Measurements from ENCODE around the gene AP2S1. TPM values are rescaled to one million over a fixed set of nuclear protein-coding genes. Genes with fewer than 3 reads are reported as not detected.

AP2S1 gene
- 100 to 1,000 TPM in 2 of 3 donors, 10 to 100 TPM in 1; 90.8 to 141 (median 107) TPM for total RNA-seq
- long read RNA-seq, donor 1, transcript AP2S1-204 (4 exons, 707 nt): minor isoform, 10 of 76 reads
- long read RNA-seq, donor 1, transcript AP2S1-201 (5 exons, 935 nt): major isoform, 58 of 76 reads
- long read RNA-seq, donor 1, partial matches to known transcripts: 0 of 76 reads
- long read RNA-seq, donor 1, other reads (novel, unspliced or antisense): 0 of 76 reads
- long read RNA-seq, donor 2, transcript AP2S1-203 (4 exons, 636 nt): minor isoform, 6 of 120 reads
- long read RNA-seq, donor 2, transcript AP2S1-201 (5 exons, 935 nt): major isoform, 106 of 120 reads
- long read RNA-seq, donor 2, partial matches to known transcripts: 0 of 120 reads
- long read RNA-seq, donor 2, other reads (novel, unspliced or antisense): 3 of 120 reads

GRCh38 chr19:46850228-46851203, at the start of gene AP2S1:
Gene AP2S1 (minus strand): TSS chr19:46850846. CDS start chr19:46850766, 80 bp downstream.
- TF ChIP-seq, protein P1, sequence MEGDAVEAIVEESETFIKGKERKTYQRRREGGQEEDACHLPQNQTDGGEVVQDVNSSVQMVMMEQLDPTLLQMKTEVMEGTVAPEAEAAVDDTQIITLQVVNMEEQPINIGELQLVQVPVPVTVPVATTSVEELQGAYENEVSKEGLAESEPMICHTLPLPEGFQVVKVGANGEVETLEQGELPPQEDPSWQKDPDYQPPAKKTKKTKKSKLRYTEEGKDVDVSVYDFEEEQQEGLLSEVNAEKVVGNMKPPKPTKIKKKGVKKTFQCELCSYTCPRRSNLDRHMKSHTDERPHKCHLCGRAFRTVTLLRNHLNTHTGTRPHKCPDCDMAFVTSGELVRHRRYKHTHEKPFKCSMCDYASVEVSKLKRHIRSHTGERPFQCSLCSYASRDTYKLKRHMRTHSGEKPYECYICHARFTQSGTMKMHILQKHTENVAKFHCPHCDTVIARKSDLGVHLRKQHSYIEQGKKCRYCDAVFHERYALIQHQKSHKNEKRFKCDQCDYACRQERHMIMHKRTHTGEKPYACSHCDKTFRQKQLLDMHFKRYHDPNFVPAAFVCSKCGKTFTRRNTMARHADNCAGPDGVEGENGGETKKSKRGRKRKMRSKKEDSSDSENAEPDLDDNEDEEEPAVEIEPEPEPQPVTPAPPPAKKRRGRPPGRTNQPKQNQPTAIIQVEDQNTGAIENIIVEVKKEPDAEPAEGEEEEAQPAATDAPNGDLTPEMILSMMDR (IDR thresholded peaks at IDR 0.05): no peak
- ATAC-seq (peak; percentile 94), DNase-seq (peak; percentile 94 to 96 (median 95))
- intact Hi-C loops (cut with DNase I, micrococcal nuclease): no loop called here
- H3K36me3 ChIP-seq (ENCODE audit: low read depth): no peaks in the 10 kb centered on the region
- no peaks in the 10 kb centered on the region for H3K9me3 ChIP-seq
- H3K4me1 ChIP-seq (ENCODE audit: low read depth): peaks cover 24% of the 10 kb centered on the region
- H3K4me3 ChIP-seq: peak within 1 kb of the TSS; percentile 51

DNA sequence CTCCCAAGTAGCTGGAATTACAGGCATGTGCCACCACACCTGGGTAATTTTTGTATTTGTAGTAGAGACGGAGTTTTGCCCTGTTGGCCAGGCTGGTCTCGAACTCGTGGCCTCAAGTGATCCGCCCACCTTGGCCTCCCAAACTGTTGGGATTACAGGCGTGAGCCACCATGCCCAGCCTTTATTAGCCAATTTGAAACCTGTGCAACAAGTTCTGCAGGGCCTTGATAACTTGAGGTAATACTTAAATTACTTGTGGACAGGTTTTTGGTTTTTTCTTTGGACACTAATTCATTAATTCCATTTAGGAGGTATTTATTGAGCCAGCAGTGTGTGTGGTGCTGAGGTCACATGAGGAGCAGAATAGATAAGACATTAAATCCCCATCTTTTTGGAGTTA, 49.7 kb upstream of the AP2S1 start:
- H3K4me1 ChIP-seq (ENCODE audit: low read depth): peaks cover 17% of the 10 kb centered on the region
- H3K36me3 ChIP-seq (ENCODE audit: low read depth): no peaks in the 10 kb centered on the region
- TF ChIP-seq, protein P1 (IDR thresholded peaks at IDR 0.05): no peak

GRCh38 chr19:46898731-46899130, 48.1 kb upstream of the AP2S1 start:
- peak; percentile 23 for ATAC-seq
- Histone ChIP-seq H3K9me3 (no peaks in the 10 kb centered on the region), H3K4me1 (ENCODE audit: low read depth) (peaks cover 17% of the 10 kb centered on the region), H3K36me3 (ENCODE audit: low read depth) (no peaks in the 10 kb centered on the region), H3K4me3 (no peak overlapping the region)
- intact Hi-C loops (cut with DNase I, micrococcal nuclease): no loop called here
- DNase-seq: no peak
- TF ChIP-seq, protein P1 (IDR thresholded peaks at IDR 0.05): no peak

More for the DNA sequence above, 49.7 kb upstream of the AP2S1 start:
- ATAC-seq (no peak), DNase-seq (no peak)
- Histone ChIP-seq H3K4me3 (no peak overlapping the region), H3K9me3 (no peaks in the 10 kb centered on the region)
- intact Hi-C loops (cut with DNase I, micrococcal nuclease): no loop called here

DNA sequence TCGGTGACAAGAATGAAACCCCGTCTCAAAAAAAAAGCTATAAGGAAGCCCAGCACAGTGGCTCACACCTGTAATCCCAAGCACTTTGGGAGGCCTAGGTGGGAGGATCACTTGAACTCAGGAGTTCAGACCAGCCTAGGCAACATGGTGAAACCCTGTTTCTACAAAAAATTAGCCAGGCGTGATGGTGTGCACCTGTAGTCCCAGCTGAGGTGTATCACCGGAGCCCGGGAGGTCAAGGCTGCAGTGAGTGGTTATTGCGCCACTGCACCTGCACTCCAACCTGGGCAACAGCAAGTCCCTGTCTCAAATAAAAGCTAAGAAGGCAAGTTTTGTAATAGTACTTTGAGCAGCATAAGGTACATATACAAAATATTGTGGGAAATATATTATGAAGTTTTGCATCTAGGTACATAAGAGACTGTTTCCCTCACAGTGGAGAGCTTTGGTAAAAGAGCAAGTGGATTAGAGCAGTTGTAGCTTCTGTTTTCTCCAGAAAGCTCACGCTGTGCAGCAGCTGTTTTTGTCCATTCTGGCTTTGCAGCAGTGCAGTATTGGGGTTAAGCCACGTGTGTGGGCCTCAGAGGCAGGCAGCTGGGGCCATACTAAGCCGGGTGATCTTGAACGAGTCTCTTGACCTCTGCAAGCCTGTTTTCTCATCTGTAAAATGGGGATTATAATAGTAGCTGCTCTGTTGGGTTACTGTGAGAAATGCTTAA, 45.6 kb upstream of the AP2S1 start:
- DNase-seq (no peak), ATAC-seq (no peak)
- Histone ChIP-seq H3K4me1 (ENCODE audit: low read depth) (peaks cover 12% of the 10 kb centered on the region), H3K9me3 (no peaks in the 10 kb centered on the region), H3K4me3 (no peak overlapping the region), H3K36me3 (ENCODE audit: low read depth) (no peaks in the 10 kb centered on the region)
- intact Hi-C loops (cut with DNase I, micrococcal nuclease): no loop called here
- TF ChIP-seq, protein P1 (IDR thresholded peaks at IDR 0.05): no peak
